DMS79 (cell line): ENCODE results near the gene CERS5.
"Not testable (repeated sequence)": the region's sequence is repeated elsewhere in the genome, so short reads cannot be mapped to it uniquely, and the experiment has no call there.

Experiments
- DNase-seq: peaks from one replicate; lab custom pipeline; 2025; lab: John Stamatoyannopoulos, UW

Gene CERS5

DNA sequence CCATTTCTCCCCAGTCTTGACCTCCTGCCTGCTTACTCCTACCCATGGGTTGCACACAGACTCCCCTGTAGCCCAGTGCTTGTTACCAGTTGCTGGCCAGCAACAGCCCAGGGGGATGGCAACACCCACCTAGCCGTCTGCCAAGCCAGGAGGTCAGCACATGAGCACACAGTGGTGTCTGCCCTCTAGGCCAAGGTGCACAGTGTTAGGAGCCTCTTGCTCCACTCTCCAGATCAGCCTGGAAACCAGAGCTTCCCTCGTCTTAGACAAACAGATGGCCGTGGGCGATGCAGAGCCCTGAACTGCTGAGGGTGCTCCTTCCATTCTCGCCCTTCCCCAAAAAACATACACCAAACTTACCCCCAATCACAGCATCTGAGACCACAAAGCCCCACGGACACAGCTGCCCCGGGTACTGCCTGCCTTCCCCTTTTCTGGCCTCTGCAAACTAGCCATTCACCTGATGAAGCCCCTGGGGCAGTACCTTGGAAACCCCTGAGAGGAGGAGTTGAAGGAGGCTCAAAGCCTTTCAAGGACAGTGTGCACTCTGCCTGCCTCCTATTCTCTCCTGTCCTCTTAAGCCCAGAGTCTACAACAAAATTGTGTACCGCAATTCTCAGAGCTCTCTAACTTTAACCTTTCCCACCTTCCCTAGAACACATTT, 64.4 kb downstream of the CERS5 start:
- DNase-seq, result no peak

DNA sequence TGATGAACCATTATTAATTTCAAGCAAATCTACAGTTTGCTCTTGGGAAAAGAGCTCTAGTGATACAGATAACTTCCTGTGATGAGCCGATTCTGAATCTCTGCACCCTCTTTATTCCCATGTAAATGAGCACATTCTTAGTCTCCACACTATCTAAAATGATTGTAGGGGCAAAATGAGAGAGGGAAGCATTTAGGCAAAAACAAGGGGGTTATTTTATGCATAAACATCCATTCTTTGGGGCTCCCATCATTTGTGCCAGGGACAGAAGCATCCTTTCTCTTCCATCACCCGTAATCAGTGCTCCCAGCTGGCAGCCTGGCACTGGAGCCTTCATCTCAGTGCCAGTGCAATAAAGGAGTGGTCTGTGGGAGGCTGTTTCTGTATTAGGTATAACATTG, 65.0 kb downstream of the CERS5 start:
- DNase-seq, result no peak

- DNase-seq, result no peak
These were observed 65.5 kb downstream of the CERS5 start for GRCh38 chr12:50101663-50102062.

GRCh38 chr12:50100561-50100960, 66.6 kb downstream of the CERS5 start:
- no peak for DNase-seq

DNA sequence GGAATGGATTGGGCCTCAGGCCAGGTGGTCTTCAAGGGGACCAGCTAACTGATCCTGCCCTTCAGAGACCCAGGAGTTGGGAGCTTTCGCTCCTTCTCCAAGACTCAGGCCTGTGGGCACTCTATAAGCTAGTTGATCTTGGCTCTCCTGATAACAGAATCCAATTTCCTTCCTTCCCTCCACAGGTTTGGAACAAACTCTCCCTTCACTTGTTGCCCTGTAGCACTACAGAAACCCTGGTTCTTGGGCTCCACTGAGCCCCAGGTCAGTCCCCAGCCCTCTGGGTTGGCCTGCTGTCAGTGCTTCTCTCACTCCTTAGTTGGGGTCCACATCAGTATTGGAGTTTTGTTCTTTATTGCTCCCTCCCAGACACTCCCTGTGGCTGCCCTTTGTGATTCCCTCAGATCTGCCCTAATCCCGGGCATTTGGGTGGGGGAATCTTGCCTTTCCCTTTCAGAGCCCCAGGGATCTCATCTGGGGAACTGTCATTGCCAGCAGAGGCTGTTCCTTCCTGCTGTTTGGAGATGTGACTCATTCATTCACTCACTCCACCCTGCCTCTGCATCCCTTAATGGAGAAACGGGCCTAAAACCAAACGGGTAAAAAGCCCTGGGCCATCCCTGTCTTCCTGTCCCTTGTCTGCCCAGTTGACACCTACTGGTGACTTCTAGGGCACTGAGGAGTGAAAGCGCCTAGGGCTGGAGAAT, 67.7 kb downstream of the CERS5 start:
- no peak for DNase-seq

- DNase-seq, result no peak
These were observed 69.2 kb downstream of the CERS5 start for GRCh38 chr12:50097952-50098351.

- no peak for DNase-seq
These were observed 76.8 kb downstream of the CERS5 start for GRCh38 chr12:50090391-50090790.

- no peak for DNase-seq
These were observed 77.4 kb downstream of the CERS5 start for GRCh38 chr12:50089730-50090129.

- DNase-seq, result peak; percentile 27
These were observed 78.4 kb downstream of the CERS5 start for GRCh38 chr12:50088577-50089335.

DNA sequence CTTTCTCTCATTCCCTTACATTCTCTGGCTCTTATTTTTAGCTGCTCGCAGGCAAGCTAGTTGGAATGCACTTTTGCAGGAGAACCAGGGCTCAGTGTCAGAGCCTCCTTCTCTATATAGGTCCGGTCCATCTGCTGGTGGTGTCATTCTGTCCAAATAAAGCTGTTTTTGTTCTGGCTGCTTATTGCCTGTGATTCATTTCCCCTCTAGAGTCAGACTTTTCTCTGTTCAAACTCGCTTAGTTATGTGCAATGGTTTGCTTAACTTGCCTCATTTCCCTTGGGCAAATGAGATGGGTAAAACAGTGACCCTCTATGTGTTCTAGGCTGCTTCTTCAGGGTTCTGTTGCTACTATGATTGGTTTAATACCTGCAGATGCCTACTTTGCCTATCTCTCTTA, 79.2 kb downstream of the CERS5 start:
- no peak for DNase-seq

DNA sequence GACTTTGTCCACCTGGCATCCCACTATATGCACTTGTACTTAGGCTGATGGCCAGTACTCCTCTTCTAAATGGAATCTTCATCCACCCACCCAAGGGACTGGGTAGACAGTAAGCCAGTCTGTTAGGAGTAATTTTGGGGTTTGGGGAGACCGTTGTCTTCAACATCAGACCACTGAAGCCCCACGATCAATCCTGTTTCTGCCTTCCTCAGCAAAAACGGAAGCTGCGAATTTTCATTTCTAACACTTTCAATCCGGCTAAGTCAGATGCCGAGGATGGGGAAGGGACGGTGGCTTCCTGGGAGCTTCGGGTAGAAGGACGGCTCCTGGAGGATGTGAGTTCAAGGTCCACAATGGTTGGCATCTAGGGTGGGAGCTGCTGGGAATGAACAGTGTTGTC, 80.0 kb downstream of the CERS5 start:
- no peak for DNase-seq

DNA sequence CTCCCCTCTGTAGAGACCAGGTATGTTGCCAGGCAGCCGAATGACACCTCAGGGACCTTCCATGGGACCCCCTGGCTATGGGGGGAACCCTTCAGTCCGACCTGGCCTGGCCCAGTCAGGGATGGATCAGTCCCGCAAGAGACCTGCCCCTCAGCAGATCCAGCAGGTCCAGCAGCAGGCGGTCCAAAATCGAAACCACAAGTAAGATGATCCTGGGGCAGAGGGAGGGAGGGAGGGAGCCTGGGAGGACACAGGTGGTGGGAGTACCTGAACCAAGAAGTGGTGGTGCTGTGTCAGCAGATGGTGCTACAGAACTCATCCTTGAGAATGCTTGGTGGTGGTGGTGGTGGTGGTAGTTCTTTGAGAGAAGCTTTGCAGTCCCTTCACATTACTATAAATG, 81.0 kb downstream of the CERS5 start:
- no peak for DNase-seq

DNA sequence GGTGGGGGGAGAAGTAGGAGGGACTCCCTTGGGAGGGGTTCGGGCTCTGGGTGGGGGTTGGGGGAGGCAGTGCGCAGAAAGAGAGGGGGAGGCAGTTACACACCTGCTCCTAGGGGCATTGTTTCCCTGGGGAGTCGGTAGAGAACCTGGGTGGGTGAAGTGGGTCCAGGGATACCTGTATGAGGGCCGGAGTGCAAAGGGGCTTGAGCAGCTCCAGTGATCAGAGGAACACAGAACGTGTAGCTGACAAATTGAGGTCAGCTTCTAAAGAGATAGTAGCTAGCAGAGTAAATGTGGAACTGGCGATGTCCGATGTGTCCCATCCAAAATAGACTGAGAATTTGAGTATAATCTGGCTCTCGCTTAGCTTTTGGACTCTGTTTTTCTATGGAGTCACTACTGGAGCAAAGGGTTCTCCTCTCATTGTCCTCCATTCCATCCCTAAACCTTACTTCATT, 81.5 kb downstream of the CERS5 start:
- no peak for DNase-seq

- DNase-seq, result peak; percentile 94
These were observed 82.2 kb downstream of the CERS5 start, which contains the start of gene SMARCD1 for GRCh38 chr12:50084775-50085614. SMARCD1 (plus strand) TSS chr12:50085342; CDS start chr12:50085370, 28 bp downstream.

DNA sequence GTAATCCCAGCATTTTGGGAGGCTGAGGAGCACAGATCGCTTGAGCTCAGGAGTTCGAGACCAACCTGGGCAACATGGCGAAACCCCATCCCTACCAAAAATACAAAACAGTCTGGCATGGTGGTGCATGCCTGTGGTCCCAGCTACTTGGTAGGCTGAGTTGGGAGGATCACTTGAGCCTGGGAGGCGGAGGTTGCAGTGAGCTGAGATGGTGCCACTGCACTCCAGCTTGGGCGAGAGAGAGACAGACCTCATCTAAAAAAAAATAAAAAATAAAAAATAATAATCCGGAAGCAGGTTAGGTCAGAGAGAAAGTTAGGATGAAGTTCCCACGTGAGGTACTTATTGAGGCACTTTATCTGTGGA, 82.8 kb downstream of the CERS5 start:
- not testable (repeated sequence) for DNase-seq

DNA sequence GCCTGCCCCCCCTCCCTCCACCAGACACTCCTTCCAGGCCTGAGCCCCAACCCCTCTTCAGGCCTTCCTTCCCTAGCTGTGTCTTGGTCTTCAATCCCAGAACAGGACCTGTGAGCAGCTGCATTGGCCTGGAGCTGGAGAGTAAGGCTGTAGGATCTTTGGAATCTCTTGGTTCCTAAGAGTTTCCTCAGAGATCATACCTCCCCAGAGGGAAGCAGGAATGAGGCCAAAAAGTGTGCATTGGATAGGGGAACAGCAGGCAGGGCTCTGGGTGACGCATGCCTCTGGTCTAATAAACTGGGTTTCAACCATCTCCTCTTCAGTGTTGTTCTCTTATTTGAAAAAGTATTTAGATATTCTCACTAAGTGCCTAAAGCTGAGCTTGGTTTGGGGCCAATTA, 83.9 kb downstream of the CERS5 start:
- DNase-seq, result no peak

DNA sequence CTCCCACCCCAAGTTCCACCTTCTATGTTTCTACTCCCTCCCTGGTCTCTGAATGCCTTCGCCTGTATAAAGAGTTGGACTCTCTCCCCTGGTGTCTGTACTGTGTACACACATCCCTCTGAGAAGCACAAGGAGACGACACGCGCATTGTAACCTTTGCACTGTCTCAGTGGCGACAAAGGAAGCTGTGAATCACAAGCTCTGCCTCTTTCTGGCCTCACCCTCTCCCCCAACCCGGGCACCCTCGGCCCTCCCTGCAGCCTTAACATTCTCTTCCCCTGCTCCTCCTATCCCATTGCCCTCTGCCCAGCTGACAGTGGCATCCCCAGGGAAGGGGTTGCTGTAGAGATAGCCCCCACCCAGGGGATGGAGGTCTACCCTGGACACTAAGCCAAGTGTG, 84.5 kb downstream of the CERS5 start:
- DNase-seq, result no peak

GRCh38 chr12:50081096-50081808, 85.9 kb downstream of the CERS5 start:
- DNase-seq, result no peak

DNA sequence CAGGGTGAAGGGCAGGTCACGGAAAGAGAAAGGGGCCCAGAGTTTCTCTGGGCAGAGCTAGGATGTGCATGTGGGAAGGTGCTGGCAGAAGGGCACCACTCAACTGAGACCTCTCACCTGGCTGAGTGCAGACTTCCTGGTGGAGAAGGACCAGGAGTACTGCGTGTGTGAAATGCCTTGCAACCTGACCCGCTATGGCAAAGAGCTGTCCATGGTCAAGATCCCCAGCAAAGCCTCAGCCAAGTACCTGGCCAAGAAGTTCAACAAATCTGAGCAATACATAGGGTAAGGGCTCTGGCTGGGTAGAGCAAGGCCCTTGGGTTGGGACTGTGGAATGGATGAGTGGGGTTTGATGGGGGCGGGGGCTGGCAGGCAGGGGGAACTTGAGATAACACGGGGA, 87.4 kb downstream of the CERS5 start:
- no peak for DNase-seq
